Occipital lobe (tissue), 2 donors: ENCODE measurements around the gene SNU13. TPM values are rescaled to one million over a fixed set of nuclear protein-coding genes. Genes with fewer than 3 reads are reported as not detected.
"Not testable (repeated sequence)": the region's sequence is repeated elsewhere in the genome, so short reads cannot be mapped to it uniquely, and the experiment has no call there.

Source experiments
- DNase-seq: peaks from one replicate; lab custom pipeline; 2025; lab: John Stamatoyannopoulos, UW
- total RNA-seq: library from RNA; depleted of rRNA; stranded (reverse); fragments of >200 nt; gene quantifications from one replicate; pipeline ENCODE4 v1.2.3, GENCODE V29; 2014

SNU13 gene
- total RNA-seq, 1 donor from 2014 or later, result 62.9 TPM

DNA sequence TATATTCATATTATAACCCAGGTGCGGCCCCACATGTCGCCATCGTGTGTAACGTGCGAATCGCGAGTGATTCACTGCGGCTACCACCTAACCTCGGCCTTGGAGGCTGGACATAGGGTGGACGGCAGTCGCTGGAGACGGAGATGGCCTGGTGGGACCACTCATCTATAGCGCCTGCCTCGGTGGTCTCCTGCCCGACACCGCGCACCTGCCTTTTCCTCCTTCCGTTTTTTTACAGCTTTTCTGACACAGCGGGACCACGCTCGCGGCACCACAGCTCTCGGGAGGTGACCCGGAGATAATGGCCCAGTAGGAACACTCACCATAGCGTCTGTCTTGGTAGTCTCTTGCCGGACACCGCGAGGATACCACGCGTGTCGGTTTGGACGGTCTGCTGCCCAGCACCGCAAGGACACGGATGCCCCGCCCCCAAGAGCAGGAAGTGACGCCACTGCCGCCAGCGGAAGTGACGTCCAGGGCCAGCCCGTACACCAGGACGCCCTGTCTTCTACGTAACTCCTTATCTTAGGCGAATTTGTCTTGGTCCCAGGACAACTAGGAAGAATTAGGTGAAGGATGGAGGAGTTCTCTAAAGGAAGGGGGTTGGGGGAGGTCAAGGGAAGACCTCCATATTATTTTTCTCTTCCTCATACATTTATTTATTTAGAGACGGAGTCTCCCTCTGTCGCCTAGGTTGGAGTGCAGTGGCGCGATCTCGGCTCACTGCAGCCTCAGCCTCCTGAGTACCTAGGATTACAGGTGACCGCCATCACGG lies 6.4 kb downstream of the SNU13 start:
- peak; percentile 76 for DNase-seq

DNA sequence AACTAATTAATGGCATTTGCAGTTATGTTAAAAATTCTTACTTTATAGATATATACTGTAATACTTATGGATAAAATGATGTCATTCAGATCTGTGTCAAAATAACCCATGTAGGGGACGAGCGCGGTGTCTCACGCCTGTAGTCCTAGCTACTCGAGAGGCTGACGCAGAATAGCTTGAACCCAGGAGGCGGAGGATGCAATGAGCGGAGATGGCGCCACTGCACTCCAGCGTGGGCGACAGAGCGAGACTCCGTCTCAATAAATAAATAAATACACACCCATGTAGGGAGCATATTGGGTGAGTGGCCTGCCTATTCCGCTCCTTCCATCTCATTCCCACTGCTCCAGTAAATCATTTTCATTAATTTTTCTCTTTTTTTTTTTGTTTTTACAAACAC lies 7.1 kb downstream of the SNU13 start:
- no peak for DNase-seq

DNA sequence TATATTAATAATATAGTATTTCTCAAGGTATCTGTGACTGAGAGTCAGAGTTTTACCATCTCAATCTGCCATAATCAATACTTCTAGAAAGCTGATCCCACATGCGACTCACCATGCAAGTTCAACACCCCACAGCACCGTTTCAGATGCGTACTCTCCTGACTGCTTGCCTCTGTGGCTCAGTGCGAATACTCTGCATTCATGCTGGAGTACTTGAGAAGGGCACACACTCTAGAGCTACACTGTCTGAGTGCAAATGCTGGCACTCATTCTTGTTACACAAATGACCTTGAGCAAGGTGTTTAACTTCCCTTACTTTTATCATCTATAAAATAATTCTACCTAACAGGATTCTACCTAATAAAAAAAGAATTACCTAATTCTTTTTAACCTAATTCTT lies 12.5 kb downstream of the SNU13 start:
- DNase-seq, result no peak

DNA sequence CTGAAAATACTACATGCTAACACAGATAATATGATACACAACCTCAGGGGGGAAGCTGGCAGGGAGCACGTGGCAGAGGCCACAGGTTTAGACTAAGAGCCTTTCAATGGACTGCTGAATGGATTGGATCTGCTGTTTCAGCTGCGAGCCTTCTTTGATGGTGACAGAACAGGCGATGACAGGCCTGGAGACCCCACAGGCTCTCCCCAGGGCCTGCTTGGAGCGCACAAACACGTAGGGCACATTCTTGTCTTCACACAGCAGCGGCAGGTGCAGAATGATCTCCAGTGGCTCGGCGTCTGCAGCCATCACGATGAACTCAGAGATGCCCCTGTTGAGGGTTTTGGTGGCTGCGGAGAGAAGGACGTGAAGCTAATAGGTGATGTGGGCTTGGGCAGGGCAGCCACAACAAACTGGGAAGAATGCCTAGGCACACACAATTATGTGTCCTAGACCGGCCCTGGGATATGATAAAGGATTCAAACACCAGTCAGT lies 13.8 kb downstream of the SNU13 start:
- DNase-seq, result no peak

DNA sequence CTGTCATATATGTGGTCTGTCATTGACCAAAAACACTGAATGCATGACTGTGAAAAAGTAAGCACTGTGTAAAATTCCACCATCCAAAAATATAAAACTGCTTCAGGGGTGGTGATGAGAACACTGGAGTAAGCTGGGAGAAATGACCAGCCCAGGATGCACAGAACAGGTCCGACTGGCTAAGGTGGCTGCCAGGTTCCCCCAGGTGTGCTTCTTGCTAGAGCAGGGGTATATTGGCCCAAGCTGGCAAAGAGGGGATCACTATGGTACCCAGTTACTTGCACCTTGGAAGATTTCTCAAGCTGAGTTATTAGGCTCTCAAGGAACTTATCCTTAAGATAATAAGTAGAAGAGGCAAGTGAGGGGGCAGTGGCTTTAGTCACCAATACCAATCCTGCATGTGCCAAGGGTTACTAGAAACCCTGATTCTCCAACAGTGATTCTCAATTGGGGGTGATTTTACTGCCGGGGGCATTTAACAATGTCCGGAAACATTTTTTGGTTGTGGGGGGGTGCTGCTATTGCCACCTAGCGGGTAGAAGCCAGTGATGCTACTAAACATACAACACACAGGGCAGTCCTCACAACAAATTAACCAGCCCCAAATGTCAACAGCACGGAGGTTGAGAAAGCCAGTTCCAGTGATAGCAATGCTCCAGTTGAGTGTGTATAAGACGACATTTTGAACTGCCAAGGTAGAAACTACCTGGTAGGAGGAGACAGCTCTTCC lies 15.7 kb downstream of the SNU13 start:
- no peak for DNase-seq

DNA sequence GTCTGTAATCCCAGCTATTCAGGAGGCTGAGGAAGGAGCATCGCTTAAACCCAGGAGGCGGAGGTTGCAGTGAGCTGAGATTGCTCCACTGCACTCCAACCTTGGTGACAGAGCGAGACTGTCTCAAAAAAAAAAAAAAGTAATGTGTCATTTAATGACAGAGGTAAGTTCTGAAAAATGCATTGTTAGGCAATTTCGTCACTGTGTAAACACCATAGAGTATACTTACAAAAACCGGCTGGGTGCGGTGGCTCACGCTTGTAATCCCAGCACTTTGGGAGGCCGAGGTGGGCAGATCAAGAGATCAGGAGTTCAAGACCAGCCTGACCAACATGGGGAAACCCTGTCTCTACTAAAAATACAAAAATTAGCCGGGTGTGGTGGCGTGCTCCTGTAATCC lies 16.6 kb downstream of the SNU13 start:
- not testable (repeated sequence) for DNase-seq

DNA sequence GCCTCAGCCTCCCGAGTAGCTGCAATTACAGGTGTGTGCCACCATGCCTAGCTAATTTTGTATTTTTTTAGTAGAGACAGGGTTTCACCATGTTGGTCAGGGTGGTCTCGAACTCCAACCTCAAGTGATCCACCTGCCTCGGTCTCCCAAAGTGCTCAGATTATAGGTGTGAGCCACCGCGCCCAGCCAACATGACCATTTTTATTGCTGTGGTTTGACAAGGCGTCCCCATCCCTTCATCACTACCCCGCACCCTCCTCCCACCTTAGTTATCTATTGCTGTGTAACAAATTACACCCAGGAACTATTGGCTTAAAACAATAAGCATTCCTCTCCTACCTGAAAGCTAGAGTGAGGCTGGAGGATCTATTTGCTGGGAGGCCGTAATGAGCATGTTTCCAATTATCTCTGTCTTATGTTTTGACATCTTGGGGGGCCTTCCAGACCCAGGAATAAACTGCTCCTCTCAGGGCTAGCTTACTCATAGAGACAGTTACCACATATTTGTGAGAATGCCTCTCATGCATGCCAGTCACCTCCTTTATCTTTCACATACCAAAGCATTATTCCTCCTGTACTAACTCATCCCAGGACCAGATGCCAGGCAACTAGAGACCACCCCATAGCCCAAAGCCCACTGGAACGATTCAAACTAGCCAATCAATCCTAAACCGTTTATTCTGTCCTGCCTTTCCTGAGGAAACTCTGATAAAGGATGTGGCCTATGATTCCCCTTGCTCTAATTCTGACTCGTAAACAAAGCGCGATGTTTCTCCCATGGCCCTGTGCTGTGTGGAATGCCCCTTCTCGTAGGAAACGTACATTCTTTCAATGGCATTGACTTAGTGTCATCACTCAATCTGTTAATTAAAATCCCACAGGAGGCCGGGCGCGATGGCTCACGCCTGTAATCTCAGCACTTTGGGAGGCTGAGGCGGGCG lies 19.4 kb downstream of the SNU13 start:
- DNase-seq, result no peak

DNA sequence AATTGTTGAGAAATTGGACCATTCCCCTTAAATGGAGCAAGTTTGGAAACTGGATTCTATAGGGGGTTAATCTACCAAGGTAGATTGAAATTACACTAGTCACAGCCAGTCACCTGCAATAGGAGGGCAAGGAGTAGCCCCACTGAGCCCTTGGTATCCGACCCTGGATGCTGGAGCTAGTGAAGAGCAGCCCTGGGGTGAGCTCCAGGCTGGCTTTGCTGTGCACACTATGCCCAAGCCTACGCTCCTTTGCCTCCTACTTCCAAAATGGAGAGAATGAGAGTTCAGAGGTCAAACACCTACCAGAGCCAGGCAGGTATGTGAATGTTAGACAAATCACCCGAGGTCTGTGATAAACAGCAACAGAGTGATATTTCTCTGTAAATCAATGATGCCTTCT lies 23.7 kb downstream of the SNU13 start:
- DNase-seq, result no peak

DNA sequence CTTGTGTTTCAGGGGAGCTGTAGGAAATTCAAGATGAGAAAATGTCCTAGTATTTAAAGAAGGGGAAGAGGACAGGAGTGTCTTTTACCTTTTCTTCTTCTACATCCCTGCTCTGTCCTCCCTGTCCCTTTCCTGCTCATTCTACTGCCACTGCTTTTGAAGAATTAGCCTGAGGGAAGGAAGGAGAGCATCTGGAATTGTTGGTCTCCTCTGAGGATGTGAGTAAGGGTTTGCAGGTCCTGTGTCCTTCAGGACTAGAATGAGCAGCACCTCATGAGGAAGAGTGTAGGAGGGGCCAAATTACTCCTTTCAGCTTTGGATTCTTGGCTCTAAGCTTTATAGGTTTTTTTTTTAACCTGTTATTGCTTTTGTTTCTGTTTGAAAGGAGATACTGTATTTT lies 24.2 kb downstream of the SNU13 start:
- DNase-seq, result no peak

DNA sequence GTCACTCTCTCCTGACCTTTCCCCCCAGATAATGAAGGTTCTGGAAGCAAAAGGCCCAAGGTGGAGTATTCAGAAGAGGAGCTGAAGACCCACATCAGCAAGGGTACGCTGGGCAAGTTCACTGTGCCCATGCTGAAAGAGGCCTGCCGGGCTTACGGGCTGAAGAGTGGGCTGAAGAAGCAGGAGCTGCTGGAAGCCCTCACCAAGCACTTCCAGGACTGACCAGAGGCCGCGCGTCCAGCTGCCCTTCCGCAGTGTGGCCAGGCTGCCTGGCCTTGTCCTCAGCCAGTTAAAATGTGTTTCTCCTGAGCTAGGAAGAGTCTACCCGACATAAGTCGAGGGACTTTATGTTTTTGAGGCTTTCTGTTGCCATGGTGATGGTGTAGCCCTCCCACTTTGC lies 25.1 kb downstream of the SNU13 start:
- DNase-seq, result not testable (repeated sequence)

DNA sequence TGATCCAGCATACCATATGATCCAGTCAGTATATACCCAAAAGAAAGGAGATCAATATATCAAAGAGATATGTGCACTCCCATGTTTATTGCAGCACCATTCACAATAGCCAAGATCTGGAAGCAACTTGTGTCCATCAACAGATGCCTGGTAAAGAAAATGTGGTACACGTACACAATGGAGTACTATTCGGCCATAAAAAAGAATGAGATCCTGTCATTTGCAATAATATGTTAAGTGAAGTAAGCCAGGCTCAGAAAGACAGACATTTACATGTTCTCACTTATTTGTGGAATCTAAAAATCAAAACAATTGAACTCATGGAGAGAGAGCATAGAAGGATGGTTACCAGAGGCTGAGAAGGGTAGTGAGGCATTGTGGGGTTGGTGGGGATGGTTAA lies 27.0 kb downstream of the SNU13 start:
- no peak for DNase-seq

DNA sequence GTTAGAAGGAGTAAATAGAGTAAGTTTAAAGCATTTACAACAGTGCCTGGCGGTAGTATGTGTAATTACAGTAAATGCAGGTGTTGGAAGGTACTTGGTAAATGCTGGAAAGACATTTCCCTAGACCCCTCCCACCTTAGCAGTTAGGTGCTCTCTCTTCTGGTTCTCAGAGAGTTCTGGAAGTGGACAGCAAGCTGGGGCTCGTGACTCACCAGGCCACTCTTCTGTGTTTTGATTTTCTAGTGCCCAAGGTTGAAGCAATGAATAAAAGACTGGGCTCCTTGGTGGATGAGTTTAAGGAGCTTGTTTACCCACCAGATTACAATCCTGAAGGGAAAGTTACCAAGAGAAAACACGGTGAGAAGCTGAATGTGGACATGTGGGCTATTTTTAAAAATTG lies 27.6 kb downstream of the SNU13 start:
- DNase-seq, result no peak

DNA sequence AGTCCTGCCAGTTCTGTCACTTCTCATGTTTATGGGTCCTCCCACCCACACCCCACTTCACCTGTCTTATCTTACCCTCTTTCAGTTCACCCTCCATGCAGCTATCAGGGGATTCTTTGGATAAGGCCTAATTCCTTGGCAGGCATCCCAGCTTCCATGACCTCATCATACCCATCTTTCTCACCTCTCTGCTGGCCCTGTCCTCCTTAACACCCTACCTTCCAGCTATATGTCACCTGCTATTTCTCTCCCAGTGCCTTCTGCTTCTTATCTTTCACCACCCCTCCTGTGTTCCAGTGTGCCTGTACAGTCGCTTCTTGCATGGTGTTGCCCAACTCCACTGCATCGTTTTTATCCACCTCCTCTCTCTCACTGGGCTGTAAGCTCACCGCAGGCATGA lies 28.3 kb downstream of the SNU13 start:
- no peak for DNase-seq

DNA sequence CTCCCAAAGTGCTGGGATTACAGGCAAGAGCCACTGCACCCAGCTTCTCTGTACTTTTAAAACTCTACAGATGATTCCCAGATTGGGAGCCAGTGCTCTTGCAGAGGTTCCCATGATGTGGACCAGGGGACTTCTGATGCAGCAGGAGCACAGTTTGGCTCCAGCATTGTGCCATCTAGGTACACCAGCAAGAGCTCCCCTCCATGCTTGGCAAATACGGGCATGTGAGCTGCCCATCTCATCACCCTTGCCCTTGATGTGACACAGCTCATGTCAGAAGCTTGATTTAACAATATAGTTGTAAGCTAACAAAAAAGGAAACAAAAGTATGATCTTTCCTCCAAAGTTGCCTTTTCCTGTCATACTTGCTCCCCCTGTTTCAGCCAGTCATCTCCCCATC lies 28.7 kb downstream of the SNU13 start:
- DNase-seq, result no peak

DNA sequence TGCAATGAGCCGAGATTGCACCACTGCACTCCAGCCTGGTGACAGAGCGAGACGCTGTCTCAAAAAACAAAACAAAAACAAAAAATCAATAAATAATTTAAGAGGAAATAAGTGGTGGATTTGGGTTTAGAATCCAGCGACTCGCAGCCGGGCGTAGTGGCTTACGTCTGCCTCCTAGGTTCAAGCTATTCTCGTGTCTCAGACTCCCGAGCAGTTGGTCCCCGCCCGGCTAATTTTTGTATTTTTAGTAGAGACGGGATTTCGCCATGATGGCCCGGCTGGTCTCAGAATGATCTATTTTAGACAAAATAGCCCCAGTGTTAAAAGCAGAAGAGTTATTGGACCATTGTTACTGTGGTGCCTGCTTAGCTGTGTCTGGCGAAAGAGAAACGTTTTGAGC lies 29.8 kb downstream of the SNU13 start:
- no peak for DNase-seq

DNA sequence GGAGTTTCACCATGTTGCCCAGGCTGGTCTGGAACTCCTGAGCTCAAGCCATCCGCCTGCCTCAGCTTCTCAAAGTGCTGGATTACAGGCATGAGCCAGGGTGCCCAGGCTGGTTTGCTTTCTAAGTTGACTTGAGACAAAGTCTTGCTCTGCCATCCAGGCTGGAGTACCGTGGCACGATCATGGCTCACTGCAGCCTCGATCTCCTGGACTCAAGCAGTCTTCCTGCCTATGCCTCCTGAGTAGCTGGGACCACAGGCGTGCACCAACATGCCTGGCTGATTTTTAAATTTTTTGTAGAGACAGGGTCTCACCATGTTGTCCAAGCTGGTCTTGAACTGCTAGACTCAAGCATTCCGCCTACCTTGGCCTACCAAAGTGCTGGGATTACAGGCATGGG lies 31.0 kb downstream of the SNU13 start:
- DNase-seq, result no peak

DNA sequence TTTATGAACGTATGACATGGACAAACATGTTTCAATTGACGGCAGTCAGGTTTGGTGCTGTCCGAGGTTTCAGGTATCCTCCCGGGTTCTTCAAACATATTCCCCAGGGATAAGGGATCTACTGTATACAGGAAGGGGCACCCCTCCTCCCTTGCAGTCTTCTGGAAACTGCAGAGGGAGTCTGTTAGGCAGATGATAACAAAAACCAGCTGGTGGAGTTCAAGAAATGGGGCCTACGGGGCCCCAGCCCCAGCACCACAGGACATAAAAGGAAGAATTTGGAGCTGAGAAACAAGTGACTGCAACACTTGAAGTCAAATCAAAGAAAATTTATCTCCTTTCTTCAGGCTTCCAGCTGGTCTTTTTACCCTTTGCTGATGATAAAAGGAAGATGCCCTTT lies 32.1 kb downstream of the SNU13 start:
- no peak for DNase-seq

DNA sequence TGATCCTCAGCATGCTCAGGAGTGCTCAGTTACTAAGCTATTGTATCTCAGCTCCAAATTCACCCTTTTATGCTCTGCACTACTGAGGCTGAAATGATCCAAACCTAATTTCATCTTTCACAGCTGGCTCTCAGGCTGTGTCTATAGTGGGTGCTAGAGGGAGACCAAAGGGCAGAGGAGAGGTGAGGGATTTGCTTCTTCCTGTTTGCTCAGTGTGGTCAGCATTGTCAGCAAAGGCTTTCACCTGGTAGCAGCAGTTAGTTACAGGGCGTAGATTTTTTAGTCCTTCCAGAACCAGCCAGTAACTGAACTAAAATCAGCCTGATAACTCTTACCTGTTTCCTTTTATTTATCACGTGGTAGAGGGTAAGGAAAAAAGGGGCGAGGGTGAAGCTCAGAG lies 34.3 kb downstream of the SNU13 start:
- DNase-seq, result no peak

DNA sequence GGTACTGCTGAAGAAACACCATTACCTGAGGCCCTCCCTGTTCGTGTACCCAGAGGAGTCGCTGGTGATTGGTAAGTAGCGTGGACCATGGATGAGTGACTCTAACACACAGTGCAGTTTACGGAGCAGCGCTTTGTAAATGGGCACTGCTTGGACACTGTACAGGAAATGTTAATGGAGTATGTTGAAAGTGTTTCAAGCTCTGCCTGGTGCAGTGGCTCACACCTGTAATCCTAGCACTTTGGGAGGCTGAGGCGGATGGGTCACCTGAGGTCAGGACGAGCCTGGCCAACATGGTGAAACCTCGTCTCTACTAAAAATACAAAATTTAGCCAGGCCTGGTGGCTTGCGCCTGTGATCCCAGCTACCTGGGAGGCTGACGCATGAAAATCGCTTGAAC lies 37.8 kb downstream of the SNU13 start:
- DNase-seq, result no peak

DNA sequence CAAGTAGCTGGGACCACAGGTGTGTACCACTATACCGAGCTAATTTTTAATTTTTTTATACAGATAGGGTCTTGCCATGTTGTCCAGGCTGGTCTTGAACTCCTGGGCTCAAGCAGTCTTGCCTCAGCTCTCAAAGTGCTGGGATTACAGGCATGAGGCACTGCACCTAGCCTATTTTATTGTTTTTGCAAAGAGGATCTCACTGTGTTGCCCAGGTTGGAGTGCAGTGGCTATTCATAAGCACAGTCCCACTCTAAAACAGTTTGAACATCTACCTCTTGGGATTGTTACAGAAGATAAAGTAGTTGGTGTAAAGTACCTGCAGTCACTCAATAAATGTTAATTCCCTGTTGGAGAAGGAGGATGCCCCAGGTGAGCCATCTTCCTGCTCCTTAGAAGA lies 38.4 kb downstream of the SNU13 start:
- no peak for DNase-seq

DNA sequence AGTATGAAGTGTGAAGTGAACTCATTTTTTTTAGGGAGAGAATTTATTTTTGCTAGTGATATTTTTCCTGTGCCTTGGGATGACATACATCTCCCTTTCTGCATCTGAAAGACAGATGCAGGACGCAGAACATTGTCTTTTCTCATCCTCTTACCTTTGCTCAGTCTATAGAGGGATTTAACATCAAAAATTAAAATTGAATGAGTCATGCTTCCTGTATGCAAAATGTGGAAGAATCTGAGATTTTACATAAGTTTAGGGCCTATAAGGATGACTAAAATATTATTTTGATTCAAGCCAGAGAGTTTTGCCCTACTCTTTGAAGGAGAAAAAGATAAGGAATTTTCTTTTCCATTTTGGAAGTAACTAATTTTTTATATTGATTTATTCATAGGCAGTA lies 40.2 kb downstream of the SNU13 start:
- no peak for DNase-seq

DNA sequence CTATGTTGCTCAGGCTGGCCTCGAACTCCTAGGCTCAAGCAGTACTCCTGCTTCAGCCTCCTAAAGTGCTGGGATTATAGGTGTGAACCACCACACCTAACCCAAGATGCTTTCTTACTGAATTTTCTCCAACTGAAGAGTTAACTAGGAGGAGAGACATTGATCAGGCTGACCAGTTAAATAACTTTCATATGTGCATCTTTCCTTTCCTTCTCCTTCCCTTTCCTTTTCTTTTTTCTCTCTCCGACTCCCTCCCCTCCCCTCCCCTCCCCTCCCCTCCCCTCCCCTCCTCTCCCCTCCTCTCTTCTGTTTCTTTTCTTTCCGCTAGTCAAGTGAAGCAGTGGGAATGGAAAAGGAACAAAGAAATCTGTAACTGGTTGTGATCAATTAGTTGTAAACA lies 40.9 kb downstream of the SNU13 start:
- no peak for DNase-seq
